NCI-H526 treated with DMSO at 0.1 percent for 48 hours (cell line): ENCODE data around the gene C8G.
A peak's percentile ranks its signal among the peaks of the same experiment; 100 is the strongest.

Experiments used
- DNase-seq: peaks from one replicate; lab custom pipeline; 2025; lab: John Stamatoyannopoulos, UW

C8G gene

DNA sequence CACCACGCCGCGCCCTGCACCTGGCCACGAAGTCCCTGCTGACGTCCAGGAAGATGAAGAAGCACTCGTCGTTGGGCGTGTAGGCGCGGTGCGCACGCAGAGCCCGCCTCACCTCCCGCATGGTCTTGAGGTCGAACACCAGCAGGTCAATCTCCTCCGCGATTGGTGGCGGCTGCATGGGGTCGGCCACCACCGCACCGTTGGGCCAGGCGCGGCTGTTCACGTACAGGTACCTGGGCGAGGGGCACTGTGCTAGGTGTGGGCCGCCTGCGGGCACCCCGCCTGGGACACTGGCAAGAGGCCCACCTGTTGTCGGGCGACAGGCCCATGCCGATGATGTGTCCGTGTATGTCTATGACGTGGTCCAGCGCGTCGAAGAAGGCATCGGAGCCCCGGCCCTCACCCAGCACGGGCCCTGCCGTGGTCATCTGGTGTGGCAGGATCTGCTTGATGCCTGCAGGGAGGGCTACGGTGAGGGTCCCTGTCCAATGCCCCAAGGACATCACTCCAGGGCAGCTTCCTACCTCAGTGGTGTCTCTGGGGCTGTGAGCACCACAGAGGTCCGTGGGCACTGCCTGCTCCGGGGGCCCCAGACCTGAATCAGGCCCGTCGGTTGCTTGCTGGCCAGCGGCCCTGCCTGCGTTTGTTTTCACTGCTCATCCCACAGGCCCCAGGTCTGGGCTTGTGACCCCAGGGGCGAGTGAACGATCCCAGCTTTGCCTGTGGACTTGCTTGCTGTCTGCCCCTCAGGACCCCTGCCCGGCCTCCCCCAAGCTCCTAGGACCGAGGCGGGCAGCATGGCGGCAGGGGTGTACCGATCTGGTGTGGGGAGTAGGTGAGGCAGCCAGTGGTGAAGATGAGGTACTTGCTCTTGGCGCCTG, 3.6 kb upstream of the C8G start:
- no peak for DNase-seq

DNA sequence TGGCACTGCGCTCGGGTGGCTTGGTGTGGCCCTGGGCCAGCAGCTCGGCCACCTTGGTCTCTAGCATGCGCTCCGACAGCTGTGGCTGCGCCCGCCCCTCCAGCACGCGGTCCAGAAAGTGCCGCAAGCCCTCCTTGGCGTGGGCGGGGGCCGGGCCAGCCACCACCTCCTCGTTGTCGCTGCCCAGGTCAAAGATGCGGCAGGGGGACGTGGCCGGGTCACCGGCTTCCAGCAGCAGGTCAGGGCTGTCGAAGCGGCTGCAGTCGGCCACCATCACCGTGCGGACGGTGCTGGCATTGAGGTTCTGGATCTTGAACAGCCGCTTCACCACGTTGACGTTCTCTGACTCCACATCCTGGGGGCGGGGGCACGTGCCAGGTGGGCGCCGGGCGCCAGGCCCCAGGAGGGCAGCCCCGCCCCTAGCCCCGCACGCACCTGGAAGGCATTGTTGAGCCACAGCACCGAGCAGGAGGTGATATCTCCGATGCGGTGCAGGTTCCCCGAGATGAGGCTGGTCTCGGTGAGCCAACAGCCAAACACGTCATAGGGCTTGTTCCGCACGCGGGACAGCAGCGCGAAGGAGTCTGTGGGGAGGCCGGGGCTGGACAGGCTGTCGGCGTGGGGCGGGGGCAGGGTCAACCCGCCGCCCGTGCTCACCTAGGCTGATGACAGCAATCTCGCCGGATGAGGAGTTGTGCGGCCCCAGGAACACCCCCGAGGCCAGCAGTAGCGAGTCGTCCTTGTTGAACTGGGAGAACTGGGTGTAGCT, 2.7 kb upstream of the C8G start:
- no peak for DNase-seq

DNA sequence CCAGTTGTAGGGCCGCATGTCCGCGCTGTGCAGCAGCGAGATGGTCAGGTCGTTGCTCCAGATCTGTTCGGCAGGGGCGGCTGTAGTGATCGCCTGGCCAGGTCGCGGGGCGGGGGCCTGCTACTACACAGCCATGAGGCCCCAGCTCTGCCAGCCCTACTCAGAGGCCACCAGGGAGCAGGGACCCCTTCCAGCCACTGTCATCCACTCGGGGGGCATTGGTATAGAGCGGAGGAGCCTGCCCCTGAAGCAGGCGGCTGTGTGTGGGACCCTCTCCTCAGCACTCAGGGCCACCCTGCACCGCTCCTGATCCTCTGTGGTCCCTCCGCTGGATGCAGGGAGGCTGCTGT, 2.2 kb upstream of the C8G start:
- DNase-seq, result no peak

DNA sequence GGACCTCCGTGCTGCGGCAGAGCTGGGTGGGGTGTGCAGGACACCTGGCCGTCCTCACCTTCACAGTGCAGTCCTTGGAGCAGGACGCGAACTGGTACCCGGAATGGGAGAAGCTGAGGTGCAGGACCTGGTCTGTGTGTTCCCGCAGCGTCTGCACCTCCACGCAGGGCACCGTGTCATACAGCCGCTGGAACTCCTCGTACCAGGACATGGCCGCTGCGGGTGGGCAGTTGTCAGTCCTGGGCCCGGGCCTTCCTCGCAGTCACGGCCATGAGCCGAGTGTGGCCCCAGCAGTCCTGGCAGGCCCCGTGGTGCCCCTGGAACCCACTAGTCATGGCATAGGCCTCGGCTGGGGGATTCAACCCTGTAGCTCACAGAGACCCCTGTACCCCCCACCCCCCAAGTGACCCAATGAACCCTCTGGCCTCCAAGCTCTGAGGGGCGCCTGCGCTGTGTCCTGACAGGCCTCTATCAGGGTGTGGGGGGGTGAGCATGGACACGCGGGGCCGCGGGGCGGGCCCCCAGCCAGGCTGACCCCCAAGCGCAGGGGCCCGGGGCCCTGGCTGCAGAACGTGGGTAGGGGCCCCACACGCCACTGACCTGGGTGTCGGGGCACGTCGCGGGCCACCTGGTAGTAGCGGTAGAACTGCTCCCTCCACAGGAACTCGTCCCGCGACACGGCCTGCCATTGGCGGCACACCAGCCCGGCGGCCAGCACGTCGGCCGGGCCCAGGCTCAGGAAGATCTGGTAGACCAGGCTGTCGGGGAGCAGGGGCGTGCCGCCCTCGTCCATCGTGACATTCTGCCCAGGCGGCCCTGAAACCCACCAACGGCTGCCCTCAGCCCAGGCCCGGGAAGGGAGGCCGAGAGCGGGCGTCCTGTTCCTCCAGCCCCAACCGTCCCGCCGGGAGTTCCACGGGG, 1.5 kb upstream of the C8G start:
- no peak for DNase-seq

DNA sequence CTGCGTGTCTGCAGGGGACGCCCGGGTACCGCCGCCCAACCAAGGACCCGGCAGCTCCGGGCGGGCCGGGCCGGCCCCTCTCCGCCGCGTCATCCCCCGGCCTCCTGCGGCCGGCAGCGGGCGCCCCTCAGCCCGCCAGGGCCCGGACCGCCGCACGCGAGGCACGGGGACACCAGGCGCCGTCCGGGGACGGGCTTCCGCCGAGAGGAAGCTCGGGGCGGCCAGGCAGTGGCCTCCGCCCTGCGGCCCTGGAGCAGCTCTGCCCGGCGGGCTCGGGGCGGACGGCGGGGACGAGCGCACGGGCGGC, 878 bp upstream of the C8G start:
- no peak for DNase-seq

DNA sequence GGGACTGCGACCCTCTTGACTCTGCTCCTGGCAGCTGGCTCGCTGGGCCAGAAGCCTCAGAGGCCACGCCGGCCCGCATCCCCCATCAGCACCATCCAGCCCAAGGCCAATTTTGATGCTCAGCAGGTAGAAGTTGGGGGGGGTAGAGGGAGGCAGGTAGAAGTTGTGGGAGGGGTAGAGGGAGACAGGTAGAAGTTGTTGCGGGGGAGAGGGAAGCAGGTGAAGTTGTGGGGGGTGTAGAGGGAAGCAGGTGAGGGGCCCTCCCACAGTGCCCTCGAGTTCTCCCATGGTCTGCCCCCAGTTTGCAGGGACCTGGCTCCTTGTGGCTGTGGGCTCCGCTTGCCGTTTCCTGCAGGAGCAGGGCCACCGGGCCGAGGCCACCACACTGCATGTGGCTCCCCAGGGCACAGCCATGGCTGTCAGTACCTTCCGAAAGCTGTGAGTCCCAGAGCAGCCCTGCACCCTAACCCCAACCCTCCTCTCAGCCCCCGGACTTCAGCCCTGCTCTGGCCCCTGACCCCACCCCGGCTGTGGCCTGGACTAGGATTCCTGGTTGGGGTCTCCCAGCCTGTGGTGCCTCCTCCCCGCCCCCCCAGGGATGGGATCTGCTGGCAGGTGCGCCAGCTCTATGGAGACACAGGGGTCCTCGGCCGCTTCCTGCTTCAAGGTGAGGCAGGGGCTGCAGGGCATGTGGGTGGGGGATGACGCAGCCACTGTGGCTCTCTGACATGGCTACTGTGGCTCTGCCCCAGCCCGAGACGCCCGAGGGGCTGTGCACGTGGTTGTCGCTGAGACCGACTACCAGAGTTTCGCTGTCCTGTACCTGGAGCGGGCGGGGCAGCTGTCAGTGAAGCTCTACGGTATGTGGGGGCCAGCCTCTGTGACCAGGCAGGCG, 537 bp downstream of the C8G start:
- DNase-seq, result no peak

DNA sequence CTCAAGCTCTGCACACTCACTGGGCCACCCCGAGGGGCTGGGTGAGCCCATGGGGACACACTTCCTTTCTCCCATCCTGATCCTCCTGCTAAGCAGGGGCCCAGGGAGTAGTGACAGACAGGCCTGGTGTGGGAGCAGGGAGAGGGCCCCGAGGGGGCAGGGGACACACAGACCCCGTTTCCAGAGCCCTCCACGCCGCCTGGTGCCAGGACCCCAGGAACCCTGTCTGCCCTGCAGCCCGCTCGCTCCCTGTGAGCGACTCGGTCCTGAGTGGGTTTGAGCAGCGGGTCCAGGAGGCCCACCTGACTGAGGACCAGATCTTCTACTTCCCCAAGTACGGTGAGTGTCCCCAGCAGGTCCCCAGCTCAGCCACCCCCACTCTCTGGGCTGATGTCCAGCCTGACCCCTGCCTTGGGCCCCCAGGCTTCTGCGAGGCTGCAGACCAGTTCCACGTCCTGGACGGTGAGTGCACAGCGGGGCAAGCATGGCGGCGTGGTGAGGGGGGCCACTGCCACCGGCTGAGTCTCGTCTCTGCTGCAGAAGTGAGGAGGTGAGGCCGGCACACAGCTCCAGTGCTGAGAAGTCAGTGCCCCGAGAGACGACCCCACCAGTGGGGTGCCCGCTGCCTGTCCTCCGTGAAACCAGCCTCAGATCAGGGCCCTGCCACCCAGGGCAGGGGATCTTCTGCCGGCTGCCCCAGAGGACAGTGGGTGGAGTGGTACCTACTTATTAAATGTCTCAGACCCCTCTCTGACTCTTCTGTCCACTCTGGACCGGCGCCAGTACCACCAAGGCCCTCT, 1.4 kb downstream of the C8G start:
- no peak for DNase-seq

DNA sequence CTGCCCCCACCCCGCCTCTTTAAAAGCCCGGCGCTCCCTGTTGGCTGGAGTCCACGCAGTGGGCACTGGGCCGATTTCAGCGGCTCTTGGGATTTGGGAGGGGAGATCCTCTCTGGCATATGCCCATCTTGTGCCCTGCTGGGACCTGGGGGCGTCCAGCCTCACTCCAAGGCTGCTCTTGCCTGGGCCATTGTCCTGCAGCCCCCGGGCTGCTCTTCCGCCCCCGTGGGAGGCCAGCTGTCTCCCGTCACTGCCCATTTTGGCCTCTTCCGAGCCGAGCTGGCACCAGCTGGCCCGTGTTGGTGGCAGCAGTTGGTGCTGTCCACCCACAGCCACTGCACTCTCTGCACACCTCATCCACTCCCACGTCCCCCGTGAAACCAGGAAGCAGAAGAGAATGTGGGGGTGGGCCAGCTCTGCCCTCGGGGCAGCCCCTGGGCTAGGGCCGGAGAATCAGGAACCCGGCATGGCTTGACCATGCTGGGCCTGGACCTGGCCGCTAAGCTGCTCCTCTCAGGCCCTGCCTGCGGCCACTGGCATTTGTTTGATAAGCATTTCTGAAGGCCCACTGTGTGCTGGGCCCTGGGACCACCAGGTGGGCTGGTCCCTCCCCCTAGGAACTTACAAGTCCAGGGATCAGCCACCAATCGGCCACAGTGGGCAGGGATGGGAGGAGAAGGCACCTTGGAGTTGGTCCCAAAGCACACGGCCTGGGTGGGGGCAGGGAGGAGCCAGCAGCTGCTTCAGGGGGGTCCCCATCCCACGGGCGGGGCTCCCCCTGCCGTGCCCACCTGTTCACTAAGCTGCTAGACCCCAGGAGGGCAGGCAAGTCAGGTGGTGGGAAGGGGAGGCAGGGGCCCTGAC, 2.2 kb downstream of the C8G start:
- DNase-seq, result no peak

DNA sequence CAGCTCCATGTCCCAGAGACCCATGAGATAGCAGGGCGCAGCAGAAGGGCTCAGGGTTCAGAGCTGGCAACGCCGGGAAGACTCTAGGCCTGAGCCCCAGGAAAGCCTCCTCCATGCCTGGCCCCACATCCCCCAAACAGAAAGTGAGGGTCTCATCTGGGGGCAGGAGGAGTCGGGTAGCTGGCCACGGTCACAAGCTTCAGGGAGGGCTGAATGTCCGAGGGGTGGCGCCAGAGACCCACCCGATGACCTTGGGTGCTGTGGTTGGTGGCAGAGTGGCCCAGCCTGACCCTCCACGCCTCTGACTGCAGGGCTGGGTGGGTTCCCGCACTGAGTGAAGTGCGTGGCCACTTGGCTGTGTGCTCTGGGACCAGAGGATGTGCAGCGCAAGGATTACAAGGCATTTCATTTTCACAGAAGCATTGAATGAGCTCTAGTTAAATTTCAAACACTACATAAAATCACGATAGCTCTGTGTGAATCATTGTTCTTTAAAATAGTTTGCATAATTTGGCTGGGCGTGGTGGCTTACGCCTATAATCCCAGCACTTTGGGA, 3.0 kb downstream of the C8G start:
- no peak for DNase-seq

DNA sequence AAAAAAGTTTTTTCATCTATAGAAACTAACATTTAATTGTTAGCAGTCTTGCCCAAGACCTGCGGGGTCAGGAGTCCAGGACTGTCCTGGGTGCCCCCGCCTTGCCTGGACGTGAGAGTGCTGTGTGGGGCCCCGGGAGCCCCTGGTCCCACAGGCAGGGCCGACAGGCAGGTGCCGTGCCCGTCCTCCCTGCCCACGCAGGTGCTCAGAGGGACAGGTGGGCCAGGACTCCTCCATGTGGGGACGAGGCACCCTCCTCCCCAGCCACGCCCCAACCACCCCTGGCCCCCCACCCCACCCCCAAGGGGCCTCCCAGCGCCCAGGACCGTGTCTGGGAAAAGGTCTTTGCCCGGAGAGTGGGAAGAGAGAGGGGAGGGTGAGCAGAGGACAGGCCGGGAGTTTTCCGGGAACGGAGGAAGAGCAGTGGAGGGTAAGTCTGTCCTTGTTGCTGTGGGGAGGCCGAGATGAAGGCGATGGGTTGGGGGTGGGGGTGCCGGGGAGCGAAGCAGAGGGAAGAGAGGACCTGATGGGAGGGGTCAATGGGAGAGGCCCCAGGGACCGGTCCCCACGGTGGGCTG, 4.3 kb downstream of the C8G start:
- no peak for DNase-seq

DNA sequence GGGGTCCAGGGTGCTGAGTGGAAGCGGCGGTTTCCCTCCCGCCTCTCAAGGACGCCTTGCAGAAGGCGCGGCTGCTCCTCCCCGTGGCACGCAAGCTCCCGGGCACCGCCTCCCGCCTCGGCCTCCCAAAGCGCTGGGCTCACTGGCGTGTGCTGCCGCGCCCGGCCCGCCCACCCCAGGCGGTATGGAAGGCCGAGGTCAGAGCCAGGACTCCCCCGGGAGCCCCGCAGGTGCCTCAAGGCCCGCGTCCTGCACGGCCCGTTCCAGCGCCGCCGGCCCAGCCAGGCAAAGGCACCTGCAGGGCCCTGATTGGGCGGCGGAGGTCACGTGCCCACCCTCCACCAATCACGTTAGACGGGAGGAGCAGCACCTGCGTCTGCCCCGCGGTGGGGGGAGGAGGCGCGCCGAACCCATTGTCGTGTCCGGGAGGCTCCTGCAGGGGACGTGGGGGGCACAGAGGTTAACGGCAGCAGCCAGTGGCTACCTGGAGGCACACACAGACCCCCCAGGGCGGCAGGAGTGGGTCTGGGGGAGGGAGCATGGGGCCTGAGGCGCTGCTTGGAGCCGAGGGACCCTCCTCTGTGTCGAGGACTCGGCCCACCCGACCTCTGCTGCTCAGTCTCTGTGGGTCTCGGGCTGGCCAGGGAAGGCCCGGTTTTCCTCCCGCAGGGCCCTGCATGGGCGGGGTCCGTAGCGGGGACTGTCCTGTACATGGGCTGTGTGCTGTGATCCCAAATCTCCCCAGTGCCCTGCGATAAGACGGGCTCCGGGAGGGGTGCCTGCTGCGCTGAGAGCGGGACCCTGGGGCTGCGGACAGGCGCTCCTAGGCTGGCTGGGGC, 5.0 kb downstream of the C8G start:
- peak; percentile 69 for DNase-seq

DNA sequence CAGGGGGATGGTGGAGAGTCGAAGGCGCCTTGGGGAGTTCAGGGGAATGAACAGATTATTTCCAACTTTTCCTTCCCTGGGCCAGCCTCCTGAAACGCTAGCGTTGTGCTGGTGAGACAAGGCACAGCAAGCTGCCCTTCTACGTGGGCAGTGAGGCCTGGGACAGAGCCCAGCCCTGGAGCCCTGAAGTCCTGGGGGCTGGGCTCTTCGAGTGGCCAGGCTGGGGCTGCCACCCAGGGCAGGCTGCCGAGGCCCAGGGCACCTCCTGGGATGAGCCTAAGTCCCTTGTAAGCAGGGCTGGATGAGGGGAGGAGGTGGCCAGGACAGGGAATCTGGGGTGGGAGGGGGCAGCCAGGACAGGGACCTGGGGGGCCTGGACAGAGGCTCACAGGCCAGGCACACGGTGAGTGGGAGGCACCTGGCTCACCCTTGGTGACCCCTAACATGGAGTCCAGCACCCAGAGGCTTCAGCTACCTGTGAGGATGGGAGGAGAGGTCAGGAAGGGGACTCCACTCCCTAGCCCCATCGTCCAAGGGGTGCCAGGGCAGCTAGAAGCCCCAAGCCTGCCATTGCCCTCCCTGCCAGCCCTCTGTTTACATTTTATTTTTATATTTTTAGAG, 5.7 kb downstream of the C8G start:
- no peak for DNase-seq

DNA sequence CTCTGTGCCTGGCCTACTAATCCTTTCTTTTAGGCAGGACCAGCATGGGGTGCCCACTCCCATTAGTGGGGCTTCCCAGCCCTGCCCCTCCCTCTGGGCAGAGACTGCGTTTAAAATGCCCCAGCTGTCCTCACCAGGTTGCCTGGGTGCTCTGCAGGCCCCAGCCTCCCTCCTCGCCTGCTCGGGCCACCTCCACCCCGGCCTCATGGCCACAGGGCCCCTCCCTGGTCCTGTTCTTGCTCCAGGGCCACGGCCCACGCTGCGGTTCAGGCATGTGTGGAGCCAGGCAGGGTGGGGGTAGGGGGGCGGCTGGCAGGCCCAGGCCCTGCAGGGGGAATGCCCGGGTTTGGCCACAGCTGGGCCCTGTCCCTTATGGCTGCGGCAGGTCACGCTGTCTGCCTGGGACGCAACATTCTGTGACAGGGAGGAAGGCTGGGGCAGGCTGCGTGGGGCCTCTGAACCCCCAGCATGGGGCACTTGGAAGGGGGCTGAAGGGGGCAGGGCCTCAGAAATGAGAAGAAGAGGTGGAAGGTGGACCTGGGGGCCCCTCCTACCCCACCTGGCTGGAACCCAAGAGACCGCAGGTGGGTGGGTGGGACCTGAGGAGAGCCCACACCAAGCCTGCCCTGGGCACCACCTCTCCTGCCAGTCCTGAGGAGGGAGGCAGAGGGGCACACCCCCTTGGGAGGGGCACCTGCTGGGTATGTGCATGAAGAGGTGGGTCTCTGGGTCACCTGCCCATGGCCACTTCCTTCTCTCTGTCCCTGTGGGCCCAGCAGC, 6.7 kb downstream of the C8G start, which contains the start of gene LCN12:
TSS of gene LCN12 (plus strand) at position 733 of the 780 bp plus-strand sequence. CDS start 55 bp downstream, outside the sequence.
- no peak for DNase-seq

DNA sequence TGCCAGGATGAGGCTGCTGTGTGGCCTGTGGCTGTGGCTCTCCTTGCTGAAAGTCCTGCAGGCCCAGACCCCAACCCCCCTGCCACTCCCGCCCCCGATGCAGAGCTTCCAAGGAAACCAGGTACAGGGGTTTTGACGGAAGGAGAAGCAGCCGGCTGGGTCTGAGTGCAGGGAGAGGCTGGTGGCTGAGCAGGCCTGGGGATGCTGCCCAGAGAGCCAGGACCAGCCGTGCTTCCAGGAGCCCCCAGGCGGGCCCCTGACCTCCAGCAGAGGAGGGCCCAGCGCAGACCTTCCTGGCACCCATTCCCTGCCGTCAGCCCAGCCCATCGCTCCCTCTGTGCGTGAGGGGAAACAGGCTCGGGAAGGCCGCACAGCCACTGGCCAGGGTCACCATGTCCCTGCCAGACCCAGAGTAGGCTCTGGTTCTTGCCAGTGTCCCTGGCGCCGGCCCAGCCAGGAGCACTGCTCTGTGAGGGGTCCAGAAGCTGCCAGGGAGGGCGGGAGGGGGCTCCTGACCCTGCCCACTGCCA, 7.3 kb downstream of the C8G start:
- no peak for DNase-seq

DNA sequence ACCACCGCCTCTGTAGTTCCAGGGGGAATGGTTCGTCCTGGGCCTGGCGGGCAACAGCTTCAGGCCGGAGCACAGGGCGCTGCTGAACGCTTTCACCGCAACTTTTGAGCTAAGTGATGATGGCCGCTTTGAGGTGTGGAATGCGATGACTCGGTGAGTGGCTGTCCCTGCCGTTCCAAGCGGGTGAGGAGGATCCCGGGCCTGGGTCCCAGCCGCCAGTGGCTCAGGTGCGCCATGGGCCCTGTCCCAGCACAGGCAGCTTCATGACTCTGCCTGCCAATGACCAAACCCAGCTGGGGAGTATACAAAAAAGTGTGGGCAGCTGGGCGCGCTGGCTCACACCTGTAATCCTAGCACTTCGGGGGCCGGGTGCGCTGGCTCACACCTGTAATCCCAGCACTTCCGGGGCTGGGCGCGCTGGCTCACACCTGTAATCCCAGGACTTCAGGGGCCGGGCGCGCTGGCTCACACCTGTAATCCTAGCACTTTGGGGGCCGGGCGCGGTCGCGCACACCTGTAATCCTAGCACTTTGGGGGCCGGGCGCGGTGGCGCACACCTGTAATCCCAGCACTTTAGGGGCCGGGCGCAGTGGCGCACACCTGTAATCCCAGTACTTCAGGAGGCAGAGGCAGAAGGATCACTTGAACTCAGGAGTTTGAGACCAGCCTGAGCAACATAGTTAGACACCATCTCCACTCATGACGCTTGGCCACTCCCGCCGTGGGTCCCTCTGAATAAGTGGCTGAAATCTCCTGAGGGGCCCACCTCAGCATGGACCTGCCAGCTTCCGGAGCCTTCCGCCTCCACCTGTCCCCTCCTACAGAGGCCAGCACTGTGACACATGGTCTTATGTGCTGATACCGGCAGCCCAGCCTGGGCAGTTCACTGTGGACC, 8.1 kb downstream of the C8G start:
- no peak for DNase-seq
